CD4-positive, alpha-beta memory T cell (primary cell): ENCODE results near the gene CA14. TPM values are rescaled to one million over a fixed set of nuclear protein-coding genes. Genes with fewer than 3 reads are reported as not detected.
"Not testable (repeated sequence)": the region's sequence is repeated elsewhere in the genome, so short reads cannot be mapped to it uniquely, and the experiment has no call there.

Experiments used
- CTCF ChIA-PET: fragments of 350-600 bp; sonication (Branson Sonifier 250); formaldehyde crosslinking; loops from one replicate; lab custom pipeline; 2021; ENCODE audit warnings: inconsistent platforms; ENCODE audit not compliant: partially characterized antibody; lab: Charles Lee
- POLR2A ChIA-PET: fragments of 350-600 bp; sonication (Branson Sonifier 250); formaldehyde crosslinking; loops from one replicate; lab custom pipeline; 2021; ENCODE audit not compliant: partially characterized antibody; lab: Charles Lee
- DNase-seq, 5 donors: peaks; one replicate each; pipeline versions ENCODE4 v3.0.0 to v3.0.0-alpha.2; 2020 to 2022; ENCODE audit warnings: mixed read lengths in 1 of 5
- H3K27ac ChIP-seq: one replicate; pipeline ENCODE4 v1.7.0; 2013; ENCODE audit warnings: low read depth, low read length
- H3K27me3 ChIP-seq: 2 replicates; pipeline ENCODE4 v1.7.0; 2013; ENCODE audit warnings: mild to moderate bottlenecking, low read length, moderate library complexity; ENCODE audit not compliant: insufficient read depth
- H3K36me3 ChIP-seq: 2 replicates; pipeline ENCODE4 v1.7.0; 2013; ENCODE audit warnings: mild to moderate bottlenecking, low read length, moderate library complexity; ENCODE audit not compliant: insufficient read depth
- H3K4me1 ChIP-seq: 2 replicates; pipeline ENCODE4 v1.7.0; 2013; ENCODE audit warnings: mild to moderate bottlenecking, low read length, moderate library complexity; ENCODE audit not compliant: insufficient read depth
- H3K4me3 ChIP-seq, 2 donors: one replicate each; pipeline ENCODE4 v1.7.0; 2013; ENCODE audit warnings: low read length in 2 of 2, mild to moderate bottlenecking in 1 of 2
- H3K9me3 ChIP-seq, 2 donors: one replicate each; pipeline ENCODE4 v1.7.0; 2013; ENCODE audit warnings: low read length in 2 of 2, control low read depth in 1 of 2; ENCODE audit not compliant: control insufficient read depth in 1 of 2
- H3K27ac Mint-ChIP-seq, 7 donors: one replicate each; pipeline ENCODE4 v1.8.0; 2020 to 2021; ENCODE audit warnings: mixed read lengths in 7 of 7, mild to moderate bottlenecking in 6 of 7, inconsistent platforms in 3 of 7, moderate library complexity in 3 of 7
- H3K27me3 Mint-ChIP-seq, 2 donors: one replicate each; pipeline ENCODE4 v1.8.0; 2020 to 2021; ENCODE audit warnings: mixed read lengths in 2 of 2
- H3K36me3 Mint-ChIP-seq, 2 donors: one replicate each; pipeline ENCODE4 v1.8.0; 2020 to 2021; ENCODE audit warnings: mixed read lengths in 2 of 2, inconsistent platforms in 1 of 2, mild to moderate bottlenecking in 1 of 2
- H3K4me1 Mint-ChIP-seq, 4 donors: one replicate each; pipeline ENCODE4 v1.8.0; 2020 to 2021; ENCODE audit warnings: mixed read lengths in 4 of 4, mild to moderate bottlenecking in 1 of 4
- H3K4me3 Mint-ChIP-seq, 8 donors: one replicate each; pipeline ENCODE4 v1.8.0; 2020 to 2021; ENCODE audit warnings: mixed read lengths in 8 of 8, mild to moderate bottlenecking in 7 of 8, moderate library complexity in 6 of 8, inconsistent platforms in 3 of 8
- H3K9me3 Mint-ChIP-seq, 8 donors: one replicate each; pipeline ENCODE4 v1.8.0; 2020 to 2021; ENCODE audit warnings: mixed read lengths in 8 of 8, mild to moderate bottlenecking in 5 of 8, inconsistent platforms in 3 of 8, moderate library complexity in 1 of 8
- intact Hi-C: fragments of 100-400 bp; cut with micrococcal nuclease; formaldehyde crosslinking; loops from one replicate; pipeline ENCODE4 v1.15.1; 2023
- polyA plus RNA-seq, 2 donors: library from polyadenylated mRNA; unstranded; fragments of 300-500 nt; fragmentation: Illumina TruSeq; gene quantifications; one replicate each; pipeline ENCODE4 v1.2.3, GENCODE V29; 2021
- total RNA-seq, 2 experiments: library from RNA; stranded (reverse); gene quantifications; one replicate each; pipeline ENCODE4 v1.2.3, GENCODE V29; 2021

Gene CA14
- total and polyA plus RNA-seq, 4 experiments from 2014 or later = 0.40 TPM; not detected in 3

GRCh38 chr1:150308585-150308984 is 51.0 kb downstream of the CA14 start:
- H3K36me3 ChIP-seq, H3K27me3 ChIP-seq, H3K4me3 Mint-ChIP-seq, H3K9me3 Mint-ChIP-seq, H3K4me3 ChIP-seq, H3K4me1 ChIP-seq, H3K9me3 ChIP-seq, DNase-seq, H3K4me1 Mint-ChIP-seq, H3K27me3 Mint-ChIP-seq, CTCF ChIA-PET, H3K27ac Mint-ChIP-seq, H3K27ac ChIP-seq, intact Hi-C loops, POLR2A ChIA-PET: not testable (repeated sequence)
- peaks cover 11 to 24% of the 10 kb centered on the region in 2 donors for H3K36me3 Mint-ChIP-seq

DNA sequence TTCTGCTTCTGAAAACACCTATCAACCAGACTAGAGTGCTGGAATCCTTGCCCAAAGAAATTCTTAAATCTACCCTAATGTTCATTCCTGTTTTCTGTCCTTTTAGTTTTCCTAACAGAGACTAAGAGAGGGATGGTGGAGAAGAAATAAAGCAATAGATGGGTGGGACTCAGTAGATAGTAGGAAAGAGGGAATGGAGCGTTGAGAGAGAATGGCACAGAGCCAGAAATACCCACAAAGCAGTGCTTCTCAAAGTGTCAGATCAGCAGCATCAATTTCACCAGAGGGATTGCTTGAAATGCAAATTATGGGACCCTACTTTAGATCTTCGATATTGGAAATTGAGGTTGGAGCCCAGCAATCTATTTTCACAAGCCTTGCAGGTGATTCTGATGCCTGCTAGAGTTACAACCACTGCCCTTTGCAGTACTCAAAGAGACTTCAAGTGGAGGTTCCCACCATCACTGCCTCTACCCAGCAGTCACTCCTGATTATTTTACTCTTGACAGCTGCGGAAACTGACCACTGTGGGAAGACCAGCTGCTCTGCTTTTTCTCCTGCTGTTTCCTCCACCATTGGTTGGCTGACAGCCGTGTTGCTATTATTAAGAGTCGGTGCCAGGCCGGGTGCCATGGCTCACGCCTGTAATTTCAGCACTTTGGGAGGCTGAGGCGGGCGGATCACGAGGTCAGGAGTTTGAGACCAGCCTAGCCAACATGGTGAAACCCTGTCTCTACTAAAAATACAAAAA is 52.4 kb downstream of the CA14 start:
- intact Hi-C loops = no loop called here
- Mint-ChIP-seq H3K4me3 (no peak overlapping the region), H3K27me3 (no peaks in the 10 kb centered on the region), H3K4me1 (peaks cover 0 to 1% (median 0%) of the 10 kb centered on the region in 4 donors), H3K9me3 (no peaks in the 10 kb centered on the region), H3K36me3 (peaks cover 11 to 20% of the 10 kb centered on the region in 2 donors), H3K27ac (peak overlapping the region in 1 of 7 donors; percentile 4)
- CTCF ChIA-PET = no interaction called here
- POLR2A ChIA-PET = interaction anchor here (0.6 kb wide), 1 partner anchor 297 kb away, joined by 3 read pairs; no protein-coding TSS in a partner anchor
- Histone ChIP-seq H3K4me3 (no peak overlapping the region), H3K4me1 (no peaks in the 10 kb centered on the region), H3K27ac (no peak overlapping the region), H3K9me3 (no peaks in the 10 kb centered on the region), H3K27me3 (no peaks in the 10 kb centered on the region), H3K36me3 (peaks cover 10% of the 10 kb centered on the region)
- DNase-seq = no peak

- no peak for DNase-seq
- H3K9me3 Mint-ChIP-seq = no peaks in the 10 kb centered on the region
- no peaks in the 10 kb centered on the region for H3K27me3 Mint-ChIP-seq
- intact Hi-C loops = no loop called here
- H3K4me3 Mint-ChIP-seq = no peak overlapping the region
- H3K27ac Mint-ChIP-seq = no peak overlapping the region
- H3K9me3 ChIP-seq = no peaks in the 10 kb centered on the region
- H3K4me1 Mint-ChIP-seq = peaks cover 0 to 1% (median 0%) of the 10 kb centered on the region in 4 donors
- H3K27ac ChIP-seq = no peak overlapping the region
- H3K36me3 Mint-ChIP-seq = peaks cover 11 to 12% of the 10 kb centered on the region in 2 donors
- ChIA-PET CTCF (interaction anchor here (0.6 kb wide), 1 partner anchor 16 kb away, joined by 3 read pairs; no protein-coding TSS in a partner anchor), POLR2A (interaction anchor here (0.5 to 1.3 kb wide), 2 partner anchors 10 to 293 kb away, joined by 3 read pairs; partner anchors contain the start of gene PRPF3)
- no peak overlapping the region for H3K4me3 ChIP-seq
- H3K27me3 ChIP-seq = no peaks in the 10 kb centered on the region
- H3K4me1 ChIP-seq = no peaks in the 10 kb centered on the region
- peaks cover 10% of the 10 kb centered on the region for H3K36me3 ChIP-seq
These were observed 54.2 kb downstream of the CA14 start for GRCh38 chr1:150311762-150312161.

Other genes starting within 250 kb of the CA14 start
- 10 to 100 TPM; 15.3 to 17.6 TPM for gene OTUD7B, start 247.0 kb upstream of the CA14 start, total RNA-seq
- 1 to 10 TPM in 1 of 2 donors, under 1 TPM in 1; 0.27 to 2.8 TPM for gene OTUD7B, start 247.0 kb upstream of the CA14 start, polyA plus RNA-seq
- gene VPS45, start 190.0 kb upstream of the CA14 start, total RNA-seq = 10 to 100 TPM; 32.1 to 38.5 TPM
- 10 to 100 TPM; 25.1 to 36.7 TPM for gene VPS45, start 190.0 kb upstream of the CA14 start, polyA plus RNA-seq
- gene PLEKHO1, start 107.9 kb upstream of the CA14 start, total RNA-seq = 100 to 1,000 TPM; 154 TPM
- gene PLEKHO1, start 107.9 kb upstream of the CA14 start, polyA plus RNA-seq = 10 to 100 TPM; 40.5 to 43.5 TPM
- gene ANP32E, start 21.7 kb upstream of the CA14 start, total RNA-seq = 10 to 100 TPM; 53.4 to 57.9 TPM
- 10 to 100 TPM; 65.6 to 66.5 TPM for gene ANP32E, start 21.7 kb upstream of the CA14 start, polyA plus RNA-seq
- 100 to 1,000 TPM; 118 to 120 TPM for gene APH1A, start 11.2 kb downstream of the CA14 start, total RNA-seq
- 10 to 100 TPM; 45.1 to 72.0 TPM for gene APH1A, start 11.2 kb downstream of the CA14 start, polyA plus RNA-seq
- 1 to 10 TPM; 2.5 to 3.4 TPM for gene C1orf54, start 15.0 kb downstream of the CA14 start, total RNA-seq
- gene C1orf54, start 15.0 kb downstream of the CA14 start, polyA plus RNA-seq = 1 to 10 TPM; 5.3 to 7.4 TPM
- gene CIART, start 24.8 kb downstream of the CA14 start, total RNA-seq = under 1 TPM; 0.67 to 0.94 TPM
- gene CIART, start 24.8 kb downstream of the CA14 start, polyA plus RNA-seq = 1 to 10 TPM in 1 of 2 donors, under 1 TPM in 1; 0.36 to 2.6 TPM
- 10 to 100 TPM; 62.9 to 68.7 TPM for gene MRPS21, start 36.1 kb downstream of the CA14 start, total RNA-seq
- 10 to 100 TPM; 68.2 to 89.4 TPM for gene MRPS21, start 36.1 kb downstream of the CA14 start, polyA plus RNA-seq
- 100 to 1,000 TPM; 131 to 139 TPM for gene PRPF3, start 63.8 kb downstream of the CA14 start, total RNA-seq
- gene PRPF3, start 63.8 kb downstream of the CA14 start, polyA plus RNA-seq = 10 to 100 TPM in 1 of 2 donors, 1 to 10 TPM in 1; 8.6 to 24.3 TPM
- gene RPRD2, start 106.4 kb downstream of the CA14 start, total RNA-seq = 10 to 100 TPM; 60.0 to 61.0 TPM
- gene RPRD2, start 106.4 kb downstream of the CA14 start, polyA plus RNA-seq = 10 to 100 TPM; 10.1 to 37.1 TPM
- 10 to 100 TPM; 32.3 to 35.4 TPM for gene TARS2, start 229.6 kb downstream of the CA14 start, total RNA-seq
- gene TARS2, start 229.6 kb downstream of the CA14 start, polyA plus RNA-seq = 10 to 100 TPM; 23.5 to 26.4 TPM